Measurements from ENCODE around the gene UCN2.

UCN2 gene

DNA sequence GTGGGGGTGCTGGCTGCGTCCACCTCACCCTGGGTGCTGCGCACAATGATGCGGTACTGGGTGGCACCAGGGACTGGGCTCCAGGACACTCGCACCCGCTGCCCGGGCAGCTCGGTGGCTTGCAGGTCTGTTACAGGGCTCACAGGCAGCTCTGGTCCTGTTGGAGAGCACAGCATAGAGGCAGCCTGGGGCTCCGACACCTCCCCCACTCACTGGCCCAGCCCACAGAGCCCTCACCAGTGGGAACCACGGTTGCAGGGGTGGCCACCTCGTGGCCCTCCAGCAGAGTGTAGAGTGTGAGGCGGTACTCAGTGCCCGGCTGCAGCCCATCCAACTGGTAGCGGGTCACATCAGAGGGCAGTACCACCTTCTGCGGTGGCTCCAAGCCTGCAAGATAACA lies 27.9 kb upstream of the UCN2 start:
- DNase-seq (ENCODE audit: low read depth): no peak

DNA sequence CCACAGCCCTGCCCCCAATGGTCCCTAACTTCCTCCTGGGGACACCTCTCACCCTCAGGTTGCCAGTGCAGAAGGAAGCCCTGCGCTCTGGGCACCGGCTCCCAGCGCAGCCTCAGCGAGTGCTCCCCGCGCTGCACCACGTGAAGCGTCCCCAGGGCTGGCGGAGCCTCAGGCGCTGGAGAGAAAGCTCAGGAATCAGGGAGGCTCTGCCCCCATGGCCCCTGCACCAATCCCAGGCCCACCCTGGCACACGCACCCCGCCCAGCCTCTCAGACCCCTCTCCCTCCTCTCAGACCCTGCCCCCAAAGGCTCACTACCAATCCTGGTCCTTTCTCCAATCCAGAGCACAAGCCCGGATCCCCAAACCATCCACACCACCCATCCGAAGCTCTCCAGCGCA lies 24.6 kb upstream of the UCN2 start:
- DNase-seq (ENCODE audit: low read depth): no peak

DNA sequence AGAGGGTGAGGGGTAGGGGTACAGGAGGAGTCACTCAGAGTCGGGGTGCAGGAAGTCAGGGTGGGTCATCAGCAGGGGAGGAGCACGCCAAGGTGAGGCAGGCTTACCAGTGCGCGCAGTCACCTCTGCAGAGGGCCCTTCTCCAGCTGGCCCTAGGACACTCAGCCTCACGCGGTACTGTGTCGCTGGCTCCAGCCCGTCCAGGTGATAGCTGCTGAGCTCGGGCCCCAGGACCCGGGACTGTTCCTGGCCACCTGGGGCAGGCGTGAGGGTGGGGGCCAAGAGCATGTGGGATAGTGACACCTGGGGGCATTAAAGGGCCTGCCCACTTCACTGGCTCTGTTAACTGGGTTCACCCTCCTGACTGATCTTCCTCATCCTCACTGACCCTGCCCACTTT lies 24.1 kb upstream of the UCN2 start:
- no peak for DNase-seq (ENCODE audit: low read depth)

DNA sequence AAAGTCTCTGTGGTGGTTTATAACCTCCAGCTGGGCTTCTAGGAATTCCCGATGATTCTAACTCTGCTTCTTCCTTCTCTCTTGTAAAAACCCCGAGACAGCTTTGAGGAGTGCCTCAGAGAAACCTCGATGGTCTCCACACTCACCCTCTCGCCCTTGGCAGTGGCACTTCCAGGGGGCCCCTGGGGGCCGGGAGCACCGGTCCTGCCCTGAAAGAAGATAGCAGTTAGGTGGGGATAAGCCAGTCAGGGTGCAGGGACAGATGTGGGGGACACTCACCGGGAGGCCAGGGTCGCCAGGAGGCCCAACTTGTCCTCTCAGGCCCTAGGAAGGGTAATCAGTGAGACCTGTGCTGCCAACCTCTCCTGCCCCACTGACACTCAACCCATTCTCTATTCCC lies 21.8 kb upstream of the UCN2 start:
- no peak for DNase-seq (ENCODE audit: low read depth)

DNA sequence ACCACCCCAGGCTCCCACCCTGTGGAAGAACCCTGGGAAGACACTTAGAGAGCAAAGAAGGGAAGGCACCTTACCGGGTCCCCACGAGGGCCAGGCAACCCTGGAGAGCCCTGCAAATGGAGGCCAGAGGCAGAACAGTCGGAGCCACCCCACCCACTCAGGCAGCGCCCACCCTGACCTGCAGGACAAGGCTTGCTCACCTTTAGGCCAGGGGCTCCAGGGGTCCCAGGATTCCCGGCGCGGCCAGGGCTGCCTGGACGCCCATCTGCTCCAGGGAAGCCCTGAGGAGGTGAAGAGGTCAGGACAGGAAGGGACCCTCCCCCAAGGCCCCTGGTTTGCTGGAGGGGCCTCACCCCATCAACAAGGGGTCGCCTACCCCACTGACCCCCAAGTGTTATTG lies 21.3 kb upstream of the UCN2 start:
- DNase-seq (ENCODE audit: low read depth): no peak

DNA sequence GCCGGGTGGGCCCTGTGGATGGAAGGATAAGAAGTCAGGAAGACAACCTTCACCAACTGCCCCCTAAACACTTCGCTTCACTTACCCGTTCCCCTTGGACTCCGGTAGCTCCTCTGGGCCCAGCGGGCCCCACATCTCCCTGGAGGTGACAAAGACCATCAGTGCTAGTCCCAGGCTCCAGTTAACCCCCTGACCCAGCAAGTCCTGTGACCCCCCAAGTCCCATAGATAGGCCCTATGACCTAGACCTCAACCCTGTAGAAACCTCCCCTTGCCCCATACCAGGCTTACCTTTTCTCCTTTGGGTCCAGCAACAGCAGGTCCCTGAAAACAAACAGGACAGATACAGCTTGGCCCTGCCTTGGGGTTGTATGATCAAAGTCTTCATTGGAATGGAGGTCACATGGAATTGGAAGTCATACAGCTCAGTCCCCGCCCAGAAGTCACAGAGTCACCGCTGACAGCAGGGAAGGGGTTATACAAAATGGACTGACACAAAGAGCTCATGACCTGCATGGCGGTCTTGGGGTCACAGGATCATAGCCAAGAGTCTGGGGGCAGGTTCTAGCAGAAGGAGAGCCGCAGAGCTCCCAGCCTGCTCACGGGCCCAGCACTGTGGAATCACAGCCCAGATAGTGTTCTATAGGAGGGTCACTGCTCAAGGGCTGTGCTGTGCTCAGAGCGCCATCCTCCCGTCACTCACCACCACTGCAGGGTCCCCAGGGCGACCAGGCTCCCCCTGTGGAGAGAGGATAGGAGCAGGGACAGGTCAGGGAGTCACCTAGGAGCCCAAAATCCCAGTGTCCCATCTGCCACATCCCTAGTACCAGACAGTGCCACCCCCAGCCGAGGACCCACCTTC lies 18.3 kb upstream of the UCN2 start:
- DNase-seq (ENCODE audit: low read depth): no peak

DNA sequence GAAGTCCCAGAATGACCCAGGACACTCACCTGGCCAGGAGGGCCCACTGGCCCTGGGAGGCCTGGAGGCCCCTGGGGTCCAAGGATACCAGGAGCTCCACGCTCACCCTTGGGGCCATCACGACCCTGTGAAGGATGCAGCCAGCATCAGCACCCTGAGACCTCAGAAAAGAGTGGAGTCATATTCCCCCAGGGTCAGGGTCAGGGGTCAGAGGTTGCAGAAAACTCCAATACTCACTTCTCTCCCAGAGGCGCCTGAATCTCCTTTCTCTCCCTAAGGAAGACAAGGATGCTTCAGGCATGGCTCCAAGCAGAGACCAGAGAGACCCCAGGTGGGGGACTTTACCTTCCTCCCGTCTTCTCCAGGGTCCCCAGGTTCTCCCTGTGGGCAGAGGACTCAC lies 13.1 kb upstream of the UCN2 start:
- no peak for DNase-seq (ENCODE audit: low read depth)

DNA sequence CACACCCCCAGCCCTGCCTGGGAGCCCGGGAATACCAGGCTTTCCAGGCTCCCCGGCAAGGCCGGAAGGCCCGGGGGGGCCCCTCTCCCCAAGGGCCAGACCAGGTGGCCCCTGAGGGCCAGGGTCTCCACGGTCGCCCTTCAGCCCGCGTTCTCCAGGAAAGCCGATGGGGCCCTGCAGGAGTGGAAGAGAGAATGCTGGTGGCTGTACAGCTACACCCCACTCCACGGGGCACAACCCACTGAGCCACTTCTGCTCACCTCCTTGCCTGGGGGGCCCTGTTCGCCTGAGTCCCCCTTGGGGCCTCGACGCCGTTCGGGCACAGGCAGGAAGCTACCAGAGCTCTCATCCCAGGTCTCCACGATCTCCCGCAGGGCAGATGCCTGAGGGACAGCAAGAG lies 11.8 kb upstream of the UCN2 start:
- no peak for DNase-seq (ENCODE audit: low read depth)

DNA sequence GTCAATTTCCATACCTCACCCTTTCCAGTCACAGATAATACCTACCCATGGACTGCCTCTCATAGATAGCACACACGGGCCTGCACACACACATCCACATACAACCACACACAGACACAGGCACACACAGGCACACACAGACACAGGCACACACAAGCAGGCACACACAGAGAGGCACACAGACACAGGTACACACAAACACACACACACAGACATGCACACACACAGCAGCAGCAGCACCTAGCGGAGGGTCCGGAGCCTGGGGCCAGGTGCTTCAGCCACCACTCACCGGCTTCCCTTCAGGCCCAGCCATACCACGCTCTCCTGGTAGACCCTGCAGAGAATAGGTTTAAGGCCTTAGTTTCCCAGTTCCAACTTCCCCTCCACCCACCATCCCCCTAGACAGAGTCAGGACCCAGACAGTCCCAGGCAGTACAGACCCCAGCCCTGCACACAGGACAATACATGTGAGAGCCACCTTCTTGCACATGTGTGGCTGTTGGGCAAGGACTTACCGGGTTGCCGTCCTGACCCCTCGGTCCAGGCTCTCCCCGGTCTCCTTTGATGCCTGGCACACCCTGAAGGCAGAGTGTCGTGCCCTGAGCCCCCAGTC lies 10.5 kb upstream of the UCN2 start:
- DNase-seq (ENCODE audit: low read depth): no peak

DNA sequence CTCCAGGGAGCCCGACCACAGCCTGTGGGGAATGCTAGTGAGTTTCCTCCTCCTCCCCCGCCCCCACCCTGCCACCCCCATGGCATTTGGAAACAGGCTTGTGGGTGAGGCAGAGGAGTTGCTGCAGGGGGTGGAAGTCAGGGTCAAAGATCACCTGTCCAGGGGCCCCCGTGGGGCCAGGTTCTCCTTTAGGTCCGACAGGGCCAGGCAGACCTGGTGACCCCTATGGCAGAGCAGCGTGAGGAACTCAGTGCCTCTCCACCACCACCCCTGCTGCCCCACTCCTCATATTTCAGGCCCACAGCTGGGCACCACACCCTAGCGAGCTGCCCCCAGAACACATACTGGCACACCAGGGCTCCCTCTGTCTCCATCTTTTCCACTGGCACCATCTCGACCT lies 8.9 kb upstream of the UCN2 start:
- no peak for DNase-seq (ENCODE audit: low read depth)

DNA sequence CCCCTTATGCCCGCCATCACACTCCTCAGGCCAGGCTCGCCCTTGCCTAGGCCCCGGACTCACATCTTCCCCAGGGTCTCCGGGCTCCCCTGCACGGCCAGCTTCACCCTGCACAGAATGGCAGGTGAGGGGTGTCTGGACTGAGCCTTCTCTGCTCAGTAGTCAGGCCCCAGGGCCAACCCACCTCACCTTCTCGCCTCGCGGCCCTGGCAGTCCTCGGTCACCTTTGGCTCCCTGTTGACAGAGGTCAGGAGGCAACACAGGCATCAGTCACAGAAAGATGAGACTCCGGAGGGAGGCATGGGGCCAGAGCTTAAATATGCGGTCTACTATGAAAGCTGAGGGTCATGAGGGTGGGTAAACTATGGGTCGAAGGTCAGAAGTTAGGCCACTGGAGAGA lies 8.4 kb upstream of the UCN2 start:
- DNase-seq (ENCODE audit: low read depth): no peak

DNA sequence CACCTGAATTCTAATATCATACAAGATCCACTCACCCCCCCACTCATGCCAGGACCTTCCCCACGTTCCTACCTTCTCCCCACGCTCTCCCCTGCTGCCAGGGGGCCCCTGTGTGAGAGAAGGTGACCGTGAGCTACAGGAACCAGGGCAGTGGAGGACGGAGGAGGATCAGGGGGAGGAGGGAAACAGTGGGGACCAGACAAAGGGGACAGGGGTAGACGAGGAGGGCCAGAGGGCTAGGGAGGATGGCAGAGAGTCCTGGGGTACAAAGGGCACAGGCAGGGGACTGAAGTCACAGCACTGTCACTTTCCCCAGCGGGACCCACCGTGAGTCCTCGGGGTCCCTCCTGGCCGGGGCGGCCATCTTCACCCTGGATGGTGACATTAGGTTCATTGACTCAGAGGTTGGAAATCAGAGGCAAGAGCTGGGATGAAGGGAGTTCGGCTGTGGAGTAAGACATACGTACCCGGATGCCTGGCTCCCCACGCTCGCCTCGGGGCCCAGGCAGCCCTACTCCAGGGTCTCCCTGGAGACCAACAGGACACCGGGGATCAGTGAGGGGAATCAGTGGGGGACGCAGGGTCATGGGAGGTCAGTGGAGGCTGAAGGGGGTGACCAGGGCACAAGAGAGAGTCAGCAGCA lies 6.3 kb upstream of the UCN2 start:
- no peak for DNase-seq (ENCODE audit: low read depth)

DNA sequence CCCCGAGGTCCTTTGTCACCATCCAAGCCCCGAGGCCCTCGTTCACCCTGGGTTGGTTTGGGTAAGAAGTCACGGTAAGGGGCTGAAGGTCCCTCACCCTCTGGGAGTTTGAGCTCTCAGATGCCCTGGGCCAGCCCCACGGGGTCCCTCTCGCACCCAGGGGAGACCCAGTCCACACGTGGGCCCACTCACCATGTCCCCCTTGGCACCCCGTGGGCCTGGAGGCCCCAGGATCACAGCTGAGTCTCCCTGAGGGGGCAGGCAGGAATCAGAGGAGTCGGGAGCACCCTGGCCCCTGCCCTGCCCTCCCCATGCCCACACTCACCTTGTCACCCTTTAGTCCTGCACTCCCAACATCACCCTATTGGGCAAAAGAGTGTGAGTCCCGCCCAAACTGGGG lies 5.8 kb upstream of the UCN2 start:
- DNase-seq (ENCODE audit: low read depth): no peak

DNA sequence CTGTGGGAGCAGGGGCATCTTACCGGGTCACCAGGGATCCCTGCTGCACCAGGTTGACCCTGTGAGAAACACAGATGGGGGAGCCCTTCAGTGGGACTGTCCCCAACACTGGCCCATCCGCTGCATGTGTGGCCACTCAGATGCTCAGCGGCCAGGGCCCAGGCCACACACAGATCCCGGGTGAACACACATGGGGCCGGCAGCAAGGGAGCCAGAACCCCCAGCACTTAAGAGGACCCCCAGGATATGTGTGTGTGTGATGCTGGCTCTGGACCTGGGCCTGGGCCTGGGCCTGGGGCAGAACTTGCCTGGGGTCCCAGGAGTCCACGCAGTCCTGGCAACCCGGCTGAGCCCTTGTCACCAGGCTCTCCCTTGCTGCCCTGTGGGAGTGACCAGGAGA lies 4.9 kb upstream of the UCN2 start:
- no peak for DNase-seq (ENCODE audit: low read depth)

DNA sequence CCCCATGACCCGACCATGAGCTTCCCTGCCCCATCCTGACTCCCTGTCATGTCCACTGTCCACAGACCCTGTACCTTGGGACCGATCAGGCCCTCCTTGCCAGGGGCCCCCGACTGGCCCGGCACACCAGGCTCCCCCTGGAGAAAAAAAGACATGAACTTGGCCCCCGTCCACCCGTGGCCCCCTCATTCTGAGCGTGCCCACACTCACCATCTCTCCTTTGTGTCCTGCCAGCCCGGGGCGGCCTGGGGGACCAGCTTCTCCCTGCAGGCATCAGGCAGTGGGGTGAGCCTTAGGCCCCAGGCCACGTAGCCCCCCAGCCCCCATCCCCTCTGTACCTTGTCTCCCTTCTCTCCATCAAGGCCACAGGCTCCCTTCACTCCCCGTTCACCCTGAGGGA lies 3.9 kb upstream of the UCN2 start:
- DNase-seq (ENCODE audit: low read depth): no peak

DNA sequence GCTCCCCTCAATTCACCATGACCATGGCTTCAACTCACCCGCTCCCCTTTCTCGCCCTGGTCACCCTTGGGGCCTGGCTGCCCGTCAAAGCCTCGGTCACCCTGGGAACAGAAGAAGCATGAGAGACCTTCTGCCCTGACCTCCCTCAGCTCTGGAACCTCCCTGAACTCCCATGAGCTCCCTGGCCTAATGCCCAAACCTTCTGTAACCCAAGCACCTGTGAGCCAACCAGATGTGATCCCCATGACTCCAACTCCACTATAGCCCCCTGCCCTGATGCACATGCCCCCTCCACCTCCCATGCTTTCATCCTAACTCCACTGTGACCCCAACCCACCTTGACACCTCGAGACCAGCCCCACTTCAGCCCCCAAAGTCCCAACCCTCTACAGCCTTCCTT lies 3.5 kb upstream of the UCN2 start:
- no peak for DNase-seq (ENCODE audit: low read depth)

DNA sequence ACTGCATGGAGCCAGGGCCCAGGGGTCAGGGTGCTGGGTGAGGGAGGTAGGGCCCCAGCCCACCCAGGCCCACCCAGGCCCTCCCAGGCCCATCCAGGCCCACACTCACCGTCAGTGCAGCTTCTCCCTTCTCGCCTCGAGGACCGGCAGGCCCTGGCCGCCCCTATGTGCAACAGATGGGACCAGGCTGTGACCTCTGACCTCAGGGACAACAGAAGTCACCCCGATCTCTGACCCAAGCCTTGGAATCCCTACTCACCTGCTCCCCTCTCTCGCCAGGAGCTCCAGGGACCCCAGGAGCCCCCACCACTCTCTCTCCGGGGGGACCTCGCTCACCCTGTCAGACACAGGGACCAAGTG lies 2.8 kb upstream of the UCN2 start:
- DNase-seq (ENCODE audit: low read depth): no peak

DNA sequence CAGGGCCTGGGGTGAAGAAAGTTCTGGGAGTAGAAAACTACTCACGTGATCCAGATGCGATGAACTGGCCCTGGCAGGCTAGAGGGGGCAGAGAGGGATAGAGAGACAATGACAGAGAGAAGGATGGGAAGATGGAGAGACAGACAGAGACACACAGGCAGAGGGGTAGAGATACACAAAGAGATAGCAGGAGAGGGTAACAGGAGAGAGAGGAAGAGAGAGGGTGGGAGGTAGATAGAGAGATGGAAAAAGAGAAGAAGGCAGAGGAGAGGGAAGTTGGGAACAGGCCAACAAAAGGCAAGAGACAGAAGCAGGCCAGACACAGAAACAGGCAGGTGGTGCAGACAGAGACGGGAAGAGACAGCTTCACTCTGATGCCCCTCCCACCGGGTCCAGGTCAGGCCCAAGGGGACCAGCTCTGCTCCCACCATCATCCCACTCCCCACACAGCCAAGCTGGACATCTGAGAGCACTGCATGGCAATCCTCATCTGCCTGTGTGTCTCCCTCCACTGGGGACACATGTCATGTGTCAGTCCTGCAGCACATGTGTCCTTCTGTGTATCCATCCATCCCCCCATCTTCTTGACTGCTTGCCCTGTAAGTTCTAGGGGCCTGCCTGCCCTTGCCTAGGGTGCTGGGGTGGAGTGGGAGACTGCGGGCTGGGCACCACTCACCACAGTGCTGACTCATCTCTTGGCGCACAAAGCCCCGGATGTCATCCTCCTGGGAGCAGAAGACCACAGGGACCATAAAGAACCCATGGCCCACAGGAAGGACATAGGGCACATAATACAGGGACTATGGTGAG lies 2.2 kb upstream of the UCN2 start:
- DNase-seq (ENCODE audit: low read depth): no peak

DNA sequence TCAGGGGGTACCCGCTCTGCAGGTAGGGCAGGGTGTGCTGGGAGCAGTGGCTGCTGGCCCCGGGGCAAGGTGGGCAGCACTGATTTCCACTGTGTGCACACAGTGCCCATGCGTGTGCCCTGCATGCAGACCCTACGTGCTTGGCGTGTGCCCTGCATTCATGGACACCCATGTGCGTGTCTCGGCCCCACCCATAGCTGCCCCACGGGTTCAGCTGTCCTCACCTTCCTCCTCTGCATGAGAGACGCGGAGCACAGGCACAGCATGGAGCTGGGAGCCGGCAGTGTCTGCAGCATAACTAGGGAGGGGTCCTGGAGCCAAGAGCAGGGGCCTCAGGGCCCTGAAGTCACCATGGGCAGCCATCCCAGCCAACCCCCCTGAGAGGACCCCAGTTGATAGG lies 1.6 kb upstream of the UCN2 start:
- no peak for DNase-seq (ENCODE audit: low read depth)

DNA sequence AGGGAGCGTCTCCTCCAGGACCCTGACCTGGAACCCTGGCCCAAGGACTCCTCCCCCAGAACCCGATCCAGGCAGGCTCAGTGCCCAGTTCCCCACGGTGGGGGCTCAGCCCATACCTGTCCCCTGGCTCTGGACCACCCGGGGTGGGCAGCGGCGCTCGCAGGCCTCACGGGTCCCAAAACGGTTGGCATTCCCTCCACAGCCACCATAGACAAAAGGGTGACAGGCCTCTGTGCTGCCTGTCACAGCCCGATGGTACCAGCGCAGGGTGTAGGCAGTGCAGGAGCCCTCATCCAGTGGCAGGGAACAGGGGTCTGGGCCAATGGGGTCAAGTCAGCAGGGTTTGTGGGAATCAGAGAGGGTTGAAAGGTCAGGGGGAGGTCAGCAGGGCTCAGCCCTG lies 1.1 kb upstream of the UCN2 start:
- DNase-seq (ENCODE audit: low read depth): no peak

DNA sequence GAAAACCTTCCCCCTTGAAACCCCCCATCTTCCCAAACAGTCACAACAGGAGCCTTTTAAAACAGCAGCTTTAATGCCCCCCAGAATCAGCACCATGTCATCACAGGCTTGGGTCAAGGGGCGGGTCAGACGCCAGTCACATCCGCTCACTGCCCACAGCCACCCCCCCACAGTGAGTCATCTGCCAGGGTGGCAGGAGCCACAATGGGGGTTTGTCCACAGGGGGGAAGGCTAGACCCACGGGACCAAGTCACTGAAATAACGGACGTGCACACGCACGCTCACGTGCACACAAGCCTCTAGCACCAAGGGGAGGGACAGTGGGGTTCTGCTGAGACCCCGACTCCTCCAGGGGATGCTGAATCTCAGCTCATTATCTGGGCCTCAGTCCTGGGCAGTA lies 441 bp upstream of the UCN2 start:
- no peak for DNase-seq (ENCODE audit: low read depth)

DNA sequence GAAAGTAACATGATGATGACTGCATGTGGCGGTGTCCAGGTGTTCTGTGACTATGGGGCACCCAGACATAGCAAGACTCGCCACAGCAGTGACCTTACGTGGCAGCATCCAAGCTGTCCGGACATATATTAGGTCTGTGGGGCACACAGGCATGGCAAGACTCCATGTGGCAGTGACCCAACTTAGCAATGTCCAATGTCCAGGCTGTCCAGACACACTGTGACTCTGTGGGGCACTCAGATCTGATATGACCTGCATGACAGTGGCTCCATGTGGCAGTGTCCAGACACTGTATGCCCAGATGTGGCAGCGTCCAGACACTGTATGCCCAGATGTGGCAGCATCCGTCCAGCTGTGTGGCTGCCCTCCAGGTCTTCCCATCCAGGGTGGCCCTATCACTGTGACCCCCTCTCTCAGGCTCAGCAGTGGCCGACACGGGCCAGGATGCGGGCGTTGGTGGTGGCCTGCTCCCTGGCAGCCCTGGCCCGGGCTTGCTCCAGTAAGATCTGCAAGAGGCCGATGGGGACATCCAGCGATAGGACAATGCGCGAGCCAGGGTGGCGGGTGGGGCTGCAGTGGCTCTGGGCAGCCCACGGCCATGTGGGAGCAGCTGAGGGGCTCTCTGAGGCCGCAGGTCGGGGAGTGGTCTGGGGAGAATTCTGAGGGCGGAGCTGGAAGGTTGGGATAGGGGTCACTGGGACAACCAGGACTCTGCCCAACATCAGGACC lies 1.1 kb downstream of the UCN2 start:
- no peak for DNase-seq (ENCODE audit: low read depth)
